ENCODE results near the gene COL6A5.

Gene COL6A5

DNA sequence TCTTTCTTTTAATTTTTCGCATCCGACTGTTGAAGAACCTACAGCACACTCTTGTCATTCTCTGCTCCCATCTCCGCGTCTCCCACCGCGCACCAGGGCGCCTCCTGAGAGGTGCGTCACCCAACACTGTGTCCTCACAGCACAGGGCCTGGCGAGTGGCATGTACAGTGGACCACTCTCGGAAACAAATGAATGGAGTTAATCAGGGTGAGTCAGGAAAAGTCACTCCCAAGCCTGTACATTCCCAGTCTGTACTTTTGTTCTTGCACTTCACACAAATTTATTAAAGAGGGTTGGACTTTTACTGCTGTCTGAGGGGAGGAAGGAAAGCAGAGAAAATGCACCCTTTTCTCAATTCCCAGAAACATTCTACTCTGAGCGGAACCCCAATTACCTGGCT lies 172.1 kb downstream of the COL6A5 start:
- peak; percentile 28 for DNase-seq

DNA sequence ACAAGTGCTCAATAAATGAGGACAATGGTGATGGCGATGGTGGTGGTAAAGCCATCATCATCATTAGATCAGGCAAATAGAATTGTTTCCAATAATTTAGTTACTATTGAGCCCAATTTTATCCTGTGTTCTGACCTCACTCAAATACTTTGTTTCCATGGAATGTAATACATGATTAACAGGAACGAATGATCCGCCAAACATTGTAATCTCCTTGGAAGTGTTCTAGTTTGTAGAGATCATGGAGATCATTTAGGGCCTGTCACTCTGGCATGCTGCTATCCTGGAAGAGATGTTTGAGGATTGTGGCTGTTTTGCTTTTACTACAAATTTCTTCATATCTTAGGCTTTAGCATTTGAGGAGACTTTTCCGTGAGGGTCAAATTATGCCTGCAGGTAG lies 174.3 kb downstream of the COL6A5 start:
- no peak for DNase-seq

GRCh38 chr3:130522399-130522798 lies 176.9 kb downstream of the COL6A5 start:
- no peak for DNase-seq

- DNase-seq, result no peak
Observed at GRCh38 chr3:130527426-130527825, 182.0 kb downstream of the COL6A5 start.

- no peak for DNase-seq
Observed at GRCh38 chr3:130528120-130528519, 182.6 kb downstream of the COL6A5 start.

- no peak for DNase-seq
Observed at GRCh38 chr3:130529486-130530215, 184.2 kb downstream of the COL6A5 start.

DNA sequence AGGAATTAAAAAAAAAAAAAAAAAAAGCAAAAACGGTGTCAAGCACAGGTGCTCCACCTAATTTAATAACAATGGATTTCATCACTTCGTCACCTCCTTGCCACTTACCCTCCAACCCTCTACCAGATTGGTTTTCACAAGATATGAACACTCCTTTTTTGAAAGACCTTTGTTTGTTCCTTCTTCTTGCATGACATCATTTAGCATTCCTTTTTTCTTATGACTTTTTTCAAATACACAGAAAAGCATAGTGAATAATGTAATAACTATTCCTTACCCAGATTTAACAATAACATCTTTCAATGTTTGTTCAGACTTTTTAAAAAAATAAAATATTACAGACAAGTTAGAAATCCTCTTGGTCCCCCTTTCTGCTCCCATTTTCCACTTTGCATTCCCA lies 187.8 kb downstream of the COL6A5 start:
- DNase-seq, result peak; percentile 23
